Right lobe of liver (tissue), 4 donors: ENCODE measurements around the gene GRID1.

Experiments
- CTCF ChIP-seq, 4 donors: fragments of 200-600 bp in 3 of 4; fragments of 450-650 bp in 1 of 4; IDR thresholded peaks; one replicate each; pipeline versions ENCODE4 v1.5.1 to v1.8.0; 2016 to 2022; ENCODE audit warnings: antibody characterized with exemption in 4 of 4, mild to moderate bottlenecking in 2 of 4
- POLR2A ChIP-seq: fragments of 450-650 bp; IDR thresholded peaks from one replicate; pipeline ENCODE4 v1.6.1; 2017; ENCODE audit warnings: antibody characterized with exemption, mild to moderate bottlenecking
- donor health status: DM: no; HTN: no; CAD: no.
- donor health status: DM: no; HTN: no; CAD: no.
- donor health status: DM: no; HTN: yes; CAD: no.

- TF ChIP-seq CTCF (IDR thresholded peaks at IDR 0.05) (no peak), POLR2A (no peak)
Measured at GRCh38 chr10:86293396-86293791, 73.2 kb downstream of the GRID1 start.
